GM21423 (cell line): ENCODE measurements around the gene CARD9.

Experiments used
- ATAC-seq: cut with Tn5 transposase; IDR thresholded peaks from one replicate; pipeline ENCODE4 v1.9.1; 2021; ENCODE audit warnings: mild to moderate bottlenecking, moderate library complexity; ENCODE audit not compliant: unreplicated experiment

CARD9 gene

DNA sequence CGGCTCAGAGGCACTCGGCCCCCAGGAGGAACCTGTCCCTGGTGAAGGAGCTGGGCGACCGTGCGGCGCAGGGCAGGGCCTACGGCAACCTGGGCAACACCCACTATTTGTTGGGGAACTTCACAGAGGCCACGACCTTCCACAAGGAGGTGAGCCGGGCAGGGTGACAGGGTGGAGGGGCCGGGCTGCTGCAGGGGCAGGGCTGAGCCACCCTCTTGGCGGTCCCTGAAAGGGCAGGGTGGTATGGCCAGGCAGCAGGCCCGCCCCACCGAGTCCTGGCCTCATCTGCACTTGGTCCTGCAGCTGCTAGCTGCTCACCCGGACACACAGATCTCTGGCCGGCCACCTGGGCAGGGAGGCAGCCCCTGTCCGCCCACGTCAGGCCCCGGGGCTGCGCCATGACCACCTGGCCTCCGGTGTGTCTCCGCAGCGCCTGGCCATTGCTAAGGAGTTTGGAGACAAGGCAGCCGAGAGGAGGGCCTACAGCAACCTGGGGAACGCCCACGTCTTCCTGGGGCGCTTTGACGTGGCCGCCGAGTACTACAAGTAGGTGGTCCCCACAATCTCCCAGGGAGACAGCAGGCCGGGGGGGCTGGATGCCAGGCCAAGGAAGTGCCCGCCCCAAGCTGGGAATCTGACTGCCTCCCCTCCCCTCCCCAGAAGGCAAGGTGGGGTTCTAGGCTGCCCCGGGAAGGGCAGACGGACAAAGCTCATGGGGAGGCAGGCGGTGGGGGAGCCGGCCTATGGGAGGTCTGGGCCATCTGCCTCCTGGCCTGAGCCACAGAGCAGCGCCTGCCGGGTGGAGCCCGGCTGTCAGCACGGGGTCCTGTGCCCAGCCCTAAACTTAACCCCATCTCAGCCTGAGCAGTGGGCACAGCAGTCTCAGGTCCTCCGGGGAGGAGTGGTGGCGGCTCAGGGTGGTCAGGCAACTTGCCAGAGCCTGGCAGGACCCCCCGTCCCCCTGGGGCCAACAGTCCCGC lies 35.8 kb downstream of the CARD9 start:
- ATAC-seq, result no peak

DNA sequence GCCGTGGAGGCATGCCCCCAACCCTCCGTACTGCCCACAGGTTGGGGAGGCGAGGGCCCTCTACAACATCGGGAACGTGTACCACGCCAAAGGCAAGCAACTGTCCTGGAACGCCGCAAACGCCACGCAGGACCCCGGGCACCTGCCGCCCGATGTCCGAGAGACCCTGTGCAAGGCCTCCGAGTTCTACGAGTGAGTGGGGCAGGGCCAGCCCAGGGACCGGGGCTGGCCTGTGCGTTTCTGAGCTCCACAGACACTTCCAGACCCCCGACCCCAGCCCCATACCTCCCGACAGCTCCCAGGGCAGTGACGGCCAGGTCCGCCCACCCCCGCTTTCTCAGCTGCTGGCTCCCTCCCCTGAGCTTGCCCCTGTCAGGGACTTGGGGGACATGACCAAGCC lies 36.6 kb downstream of the CARD9 start:
- ATAC-seq, result no peak

DNA sequence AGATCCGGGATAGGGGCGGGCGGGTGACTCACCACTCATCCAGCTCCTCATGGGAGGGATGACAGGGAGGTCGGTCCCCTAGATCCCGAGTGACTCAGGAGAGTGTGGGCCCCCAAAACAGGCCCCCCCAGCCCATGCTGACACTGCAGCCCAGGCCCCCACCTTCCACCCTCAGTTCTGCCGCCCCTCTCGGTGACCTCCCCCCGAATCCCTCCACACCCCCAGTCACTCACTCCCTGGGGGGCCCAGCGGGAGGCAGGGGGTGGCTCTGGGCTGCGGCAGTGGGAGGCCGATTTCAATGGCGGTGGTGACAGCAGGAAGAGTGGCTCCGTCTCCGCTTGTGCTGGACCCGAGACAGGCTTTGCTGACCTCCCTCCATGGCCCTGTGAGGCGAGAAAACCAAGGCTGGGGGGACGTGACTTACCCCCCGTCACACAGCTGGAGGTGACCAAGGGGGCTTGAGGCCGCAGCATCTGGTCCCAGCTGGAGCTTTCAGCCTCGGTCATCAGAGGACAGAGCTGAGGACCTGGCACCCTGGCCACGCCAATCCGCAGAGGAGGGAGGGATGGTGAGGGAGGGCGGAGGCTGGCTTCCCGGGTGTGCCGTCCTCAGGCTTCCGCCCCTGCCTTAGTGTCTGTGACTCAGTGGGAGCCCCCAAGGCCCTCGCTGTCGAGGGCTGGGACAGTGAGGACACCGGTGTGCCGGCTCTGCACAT lies 37.2 kb downstream of the CARD9 start:
- no peak for ATAC-seq

DNA sequence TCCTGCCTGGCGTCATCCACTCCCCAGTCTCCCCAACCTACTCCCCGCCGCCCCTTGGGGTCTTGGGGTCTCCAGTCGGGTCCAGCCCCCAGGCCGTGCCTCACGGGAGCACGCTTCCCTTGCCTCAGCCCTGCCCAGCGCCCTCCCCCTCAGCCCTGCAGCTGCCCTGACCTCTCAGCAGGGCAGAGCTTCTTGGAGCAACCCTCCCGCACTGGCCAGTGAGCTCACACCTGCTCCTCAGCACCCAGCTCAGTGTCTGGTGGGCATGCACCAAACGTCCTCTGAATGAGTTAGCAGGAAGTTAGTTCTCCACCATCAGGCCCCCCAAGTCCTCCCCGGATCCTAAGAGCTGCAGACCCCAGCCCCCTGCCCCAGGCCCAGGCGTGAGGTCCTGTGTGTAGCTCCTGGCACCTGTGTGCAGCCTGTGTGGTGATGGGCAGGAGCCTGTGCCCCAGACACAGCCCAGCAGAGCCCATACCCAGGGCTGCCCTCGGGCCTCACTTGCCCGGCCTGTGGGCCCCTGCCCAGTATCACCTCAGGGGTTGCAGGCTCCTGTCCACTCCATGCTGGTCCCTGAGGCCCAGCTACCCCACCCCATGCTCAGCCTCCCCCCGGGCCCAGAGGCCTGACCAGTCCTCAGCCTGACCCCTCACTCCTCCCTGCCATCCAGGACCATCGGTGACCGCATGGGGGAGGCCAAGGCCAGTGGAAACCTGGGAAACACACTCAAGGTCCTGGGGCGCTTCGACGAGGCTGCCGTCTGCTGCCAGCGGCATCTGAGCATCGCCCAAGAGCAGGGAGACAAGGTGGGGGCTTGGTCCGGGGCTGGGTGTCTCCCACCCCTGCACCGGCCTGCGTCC lies 37.9 kb downstream of the CARD9 start:
- no peak for ATAC-seq

DNA sequence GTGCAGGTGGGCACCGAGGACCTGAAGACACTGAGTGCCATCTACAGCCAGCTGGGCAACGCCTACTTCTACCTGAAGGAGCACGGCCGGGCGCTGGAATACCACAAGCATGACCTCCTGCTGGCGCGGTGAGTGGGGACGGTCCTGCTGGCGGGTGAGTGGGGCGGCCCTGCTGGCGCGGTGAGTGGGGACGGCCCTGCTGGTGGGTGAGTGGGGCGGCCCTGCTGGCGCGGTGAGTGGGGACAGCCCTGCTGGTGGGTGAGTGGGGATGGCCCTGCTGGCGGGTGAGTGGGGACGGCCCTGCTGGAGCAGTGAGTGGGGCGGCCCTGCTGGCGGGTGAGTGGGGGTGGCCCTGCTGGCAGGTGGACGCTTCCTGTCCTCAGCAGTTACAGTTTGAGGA lies 38.9 kb downstream of the CARD9 start:
- no peak for ATAC-seq

DNA sequence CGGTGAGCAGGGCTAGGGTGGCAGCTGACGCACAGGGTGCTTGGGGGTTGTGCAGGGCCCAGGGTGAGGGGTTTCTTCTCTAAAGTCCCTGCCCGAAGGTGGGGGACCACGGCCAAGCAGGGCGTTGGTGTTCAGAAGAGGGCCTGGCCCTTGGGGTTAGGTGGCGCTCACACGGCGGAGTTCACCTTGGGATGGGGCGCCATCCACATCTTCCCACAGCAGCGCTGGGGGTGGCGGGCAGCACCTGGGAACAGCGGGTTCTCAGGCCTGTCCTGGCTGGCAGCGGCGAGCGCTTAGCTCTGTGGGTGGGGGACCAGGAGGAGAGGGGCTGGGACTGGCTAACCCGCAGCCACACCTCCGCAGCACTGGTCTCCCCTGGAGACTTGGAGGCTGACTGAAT lies 40.0 kb downstream of the CARD9 start:
- ATAC-seq, result no peak

DNA sequence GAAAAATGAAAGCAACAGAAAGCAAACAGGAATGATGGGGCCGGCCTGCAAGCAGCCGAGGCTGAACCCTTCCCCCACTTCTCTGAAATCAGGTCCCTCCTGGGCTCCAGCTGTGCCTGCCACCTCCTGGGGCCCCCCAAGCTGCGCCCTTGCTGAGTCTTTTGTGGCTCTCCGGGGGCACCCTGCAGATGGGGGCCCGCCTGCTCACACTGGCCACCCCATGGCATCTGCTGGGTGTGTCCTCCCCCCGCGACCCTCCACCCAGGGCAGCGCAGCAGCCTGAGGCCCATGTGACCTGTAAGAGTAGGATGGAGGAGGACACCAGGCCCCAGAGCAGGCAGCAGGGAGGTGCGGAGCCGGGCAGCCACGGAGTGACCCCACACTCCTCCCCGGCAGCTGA lies 40.4 kb downstream of the CARD9 start:
- no peak for ATAC-seq

DNA sequence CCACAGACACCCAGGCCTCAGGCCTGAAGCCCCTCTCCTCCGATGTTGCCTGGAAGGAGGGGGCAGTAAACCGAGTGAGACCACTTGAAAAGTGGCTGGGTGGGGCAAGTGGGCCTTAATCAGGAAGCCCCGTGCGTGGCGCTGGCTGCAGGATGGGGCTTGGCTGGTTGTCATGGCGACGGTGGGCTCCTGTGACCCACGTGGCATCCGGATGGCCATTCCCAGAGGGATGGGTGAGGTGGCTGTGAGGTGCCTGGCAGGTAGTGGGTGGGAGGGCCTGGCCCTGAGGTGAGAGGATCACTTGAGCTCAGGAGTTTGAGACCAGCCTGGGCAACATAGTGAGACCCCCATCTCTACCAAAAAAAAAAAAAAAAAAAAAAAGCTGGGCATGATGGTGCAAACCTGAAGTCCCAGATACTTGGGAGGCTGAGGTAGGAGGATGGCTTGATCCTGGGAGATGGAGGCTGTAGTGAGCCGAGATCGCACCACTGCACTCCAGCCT lies 40.9 kb downstream of the CARD9 start:
- no peak for ATAC-seq

DNA sequence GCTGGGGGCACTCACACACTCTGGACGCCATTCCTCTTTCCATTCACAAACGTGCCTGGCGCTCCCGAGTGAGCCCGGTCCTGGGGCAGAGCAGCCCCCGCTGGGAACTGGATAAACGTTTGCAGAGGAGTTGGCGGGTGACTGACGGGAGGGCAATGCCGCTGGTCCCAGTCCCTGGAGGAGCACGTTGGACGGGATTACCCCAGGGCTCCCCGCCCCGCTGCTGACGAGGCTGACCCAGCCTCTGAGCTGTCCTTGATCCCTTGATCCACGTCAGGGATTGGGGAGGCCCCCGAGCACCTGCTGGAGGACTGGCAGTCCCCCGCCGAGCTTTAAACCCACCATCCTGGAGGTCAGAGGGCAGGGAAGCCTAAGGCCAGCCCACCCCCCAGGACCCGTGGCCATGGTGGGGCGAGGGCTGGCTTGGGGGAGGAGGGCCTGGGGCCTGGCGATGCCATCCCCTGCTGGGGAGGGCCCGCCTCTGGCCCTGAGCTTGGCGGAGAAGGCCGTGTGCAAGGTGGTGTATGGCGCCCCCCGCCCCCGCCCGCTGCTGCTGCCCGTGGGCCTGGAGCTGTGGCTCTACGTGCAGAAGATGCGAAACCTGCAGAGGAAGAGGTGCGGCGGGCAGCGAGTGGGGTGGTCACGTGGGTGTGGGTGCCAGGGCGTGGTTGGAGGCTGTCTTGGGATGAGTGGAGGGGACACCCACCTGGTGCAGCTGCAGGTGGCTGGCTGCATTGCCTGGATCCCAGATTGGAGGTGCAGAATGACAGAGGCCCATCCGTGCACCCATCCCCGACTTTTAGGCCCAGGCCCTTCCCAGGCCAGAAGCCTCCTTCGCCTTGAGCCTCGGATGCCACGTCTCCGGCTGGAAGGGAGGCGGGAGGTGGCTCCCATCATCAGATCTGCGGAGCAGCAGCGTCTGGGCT lies 41.6 kb downstream of the CARD9 start:
- ATAC-seq, result no peak

DNA sequence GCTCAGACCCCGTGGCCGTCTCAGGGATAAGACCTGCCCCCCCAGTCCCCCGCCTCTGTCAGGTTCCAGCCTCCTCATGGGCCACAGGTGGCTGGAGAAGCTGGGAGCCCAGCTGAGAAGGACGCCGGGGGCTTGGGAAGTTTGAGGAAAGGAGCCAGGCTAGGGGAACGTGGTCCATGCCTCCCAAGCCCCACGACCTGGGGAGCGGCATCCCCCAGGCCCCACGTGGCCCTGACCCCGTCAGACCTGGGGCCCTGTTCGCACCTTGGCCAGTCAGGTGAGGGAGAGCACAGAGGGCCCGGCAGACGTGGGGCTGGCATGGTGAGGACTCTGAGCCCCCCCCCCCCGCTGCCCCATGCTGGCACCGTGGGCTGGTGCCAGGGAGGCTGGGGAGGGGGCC lies 42.4 kb downstream of the CARD9 start:
- ATAC-seq, result no peak

DNA sequence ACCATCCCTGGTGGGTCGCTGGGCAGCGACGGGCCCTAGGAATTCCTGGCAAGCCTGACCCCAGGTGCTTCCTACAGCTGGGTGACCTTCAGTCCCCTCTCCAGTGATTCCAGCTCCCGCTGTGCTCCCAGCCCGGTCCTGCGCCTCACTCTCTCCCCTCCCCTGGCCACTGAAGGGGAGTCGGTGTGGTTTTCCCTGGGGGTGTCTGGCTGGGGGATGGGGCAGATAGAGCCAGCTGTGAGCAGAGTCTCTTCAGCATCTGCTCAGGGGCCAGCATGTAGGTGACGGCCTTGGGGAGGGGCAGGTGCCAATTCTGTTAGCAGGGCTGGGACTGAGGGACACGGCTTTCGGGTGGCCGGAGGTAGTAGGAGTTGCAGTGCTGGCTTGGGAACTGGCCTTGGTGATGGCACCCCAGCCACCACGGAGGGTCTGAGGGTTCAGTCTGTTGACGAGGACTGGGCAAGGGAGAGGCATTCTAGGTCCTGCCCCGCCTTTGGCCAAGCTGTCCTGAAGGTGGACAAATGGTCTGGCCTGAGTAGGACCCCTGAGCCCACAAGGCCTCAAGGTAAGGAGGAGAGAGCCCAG lies 43.0 kb downstream of the CARD9 start:
- no peak for ATAC-seq

DNA sequence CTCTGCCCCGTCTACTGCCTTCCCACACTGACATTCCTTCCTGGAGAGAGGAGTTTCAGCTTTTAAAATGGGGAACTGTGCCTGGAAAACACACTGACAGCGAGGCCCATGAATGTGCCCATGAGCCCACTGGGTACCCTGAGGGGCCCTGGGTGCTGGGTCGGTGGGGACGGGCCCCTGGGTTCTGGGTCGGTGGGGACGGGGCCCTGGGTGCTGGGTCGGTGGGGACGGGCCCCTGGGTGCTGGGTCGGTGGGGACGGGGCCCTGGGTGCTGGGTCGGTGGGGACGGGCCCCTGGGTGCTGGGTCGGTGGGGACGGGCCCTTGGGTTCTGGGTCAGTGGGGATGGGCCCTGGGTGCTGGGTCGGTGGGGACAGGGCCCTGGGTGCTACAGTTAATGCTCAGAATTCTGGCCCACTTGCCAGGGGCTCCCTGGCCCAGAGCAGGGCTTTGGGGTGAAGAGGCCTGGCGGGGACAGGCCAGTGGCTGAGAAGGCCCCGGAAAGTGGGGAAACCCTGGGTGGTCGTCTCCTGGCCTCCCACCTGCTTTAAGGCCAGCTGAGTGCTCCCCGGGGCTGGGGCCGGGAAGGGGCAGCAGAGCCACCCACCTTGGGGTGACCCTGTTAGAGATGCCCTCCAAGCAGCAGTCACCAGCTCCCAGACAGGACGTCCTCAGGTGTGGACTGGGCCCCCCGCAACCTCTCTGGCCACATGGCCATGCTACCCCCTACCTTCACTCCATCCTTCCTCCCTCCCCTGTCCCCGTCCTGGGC lies 43.6 kb downstream of the CARD9 start:
- ATAC-seq, result no peak

DNA sequence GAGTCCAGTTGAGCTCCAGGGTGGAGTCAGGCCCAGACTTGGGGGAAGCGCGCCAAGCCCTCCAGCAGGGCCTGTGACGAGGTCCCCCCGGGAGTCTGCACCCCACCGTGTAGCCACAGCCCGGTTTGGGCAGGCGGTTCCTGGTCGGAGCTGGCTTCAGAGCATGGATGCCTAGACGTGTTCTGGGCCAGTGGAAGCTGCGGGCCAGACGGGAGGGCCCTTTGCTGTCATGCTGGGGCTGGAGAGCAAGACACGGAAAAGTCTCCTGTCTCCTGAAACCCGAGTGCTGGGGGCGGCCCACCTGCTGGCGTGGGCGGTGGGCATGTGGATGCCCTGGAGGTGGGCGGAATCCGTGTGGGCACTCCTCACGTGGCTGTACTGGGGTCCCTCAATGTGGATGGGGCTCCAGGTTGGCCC lies 44.2 kb downstream of the CARD9 start:
- ATAC-seq, result no peak

DNA sequence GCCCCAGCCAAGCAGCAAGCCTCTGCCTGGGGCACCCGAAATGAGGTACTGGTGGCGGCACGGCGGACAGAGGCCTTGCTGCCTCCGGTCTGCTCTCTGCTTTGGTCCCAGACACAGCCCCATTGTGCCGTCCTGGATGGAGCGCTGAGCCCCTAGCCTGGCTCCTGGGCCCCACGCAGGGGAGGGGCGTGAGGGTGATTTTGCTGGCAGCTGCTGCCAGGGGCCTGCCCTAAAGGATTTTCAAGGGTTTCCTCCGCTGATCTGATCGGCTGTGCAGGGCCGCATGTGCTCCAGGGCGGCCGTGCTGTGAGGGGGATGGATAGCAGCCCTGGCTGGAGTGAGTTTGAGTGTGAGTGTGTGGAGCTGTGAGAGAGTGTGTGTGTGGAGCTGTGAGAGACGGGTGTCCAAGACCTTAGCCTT lies 44.8 kb downstream of the CARD9 start:
- ATAC-seq, result no peak

DNA sequence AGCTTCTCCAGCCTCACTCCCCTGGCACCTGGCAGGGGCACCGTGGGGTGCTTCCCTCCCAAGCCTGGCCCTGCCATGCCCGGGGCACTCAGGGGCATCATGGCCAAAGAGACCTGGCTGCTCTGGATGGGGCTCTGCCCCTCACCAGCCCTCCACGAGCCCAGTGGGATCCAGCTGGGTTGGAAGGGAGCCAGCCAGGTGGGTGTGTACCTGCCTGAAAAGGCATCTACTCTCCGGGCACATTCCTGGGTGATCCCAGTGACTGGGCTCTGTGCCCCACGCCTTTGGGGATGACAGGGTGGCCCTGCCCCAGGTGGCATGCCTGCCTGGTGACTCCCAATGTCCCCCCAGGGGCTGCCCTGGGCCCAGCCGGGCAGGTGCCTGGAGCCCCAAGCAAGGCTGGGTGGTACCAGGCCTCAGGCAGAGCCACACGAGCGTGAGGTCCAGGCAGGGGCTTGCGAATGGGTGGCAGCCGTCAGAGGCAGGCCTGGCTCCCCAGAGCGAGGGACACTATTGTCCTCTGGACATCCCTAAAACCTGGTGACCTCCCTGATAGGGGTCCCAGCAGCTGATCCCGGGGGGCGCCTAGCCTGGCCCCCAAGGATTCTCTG lies 45.4 kb downstream of the CARD9 start:
- no peak for ATAC-seq

DNA sequence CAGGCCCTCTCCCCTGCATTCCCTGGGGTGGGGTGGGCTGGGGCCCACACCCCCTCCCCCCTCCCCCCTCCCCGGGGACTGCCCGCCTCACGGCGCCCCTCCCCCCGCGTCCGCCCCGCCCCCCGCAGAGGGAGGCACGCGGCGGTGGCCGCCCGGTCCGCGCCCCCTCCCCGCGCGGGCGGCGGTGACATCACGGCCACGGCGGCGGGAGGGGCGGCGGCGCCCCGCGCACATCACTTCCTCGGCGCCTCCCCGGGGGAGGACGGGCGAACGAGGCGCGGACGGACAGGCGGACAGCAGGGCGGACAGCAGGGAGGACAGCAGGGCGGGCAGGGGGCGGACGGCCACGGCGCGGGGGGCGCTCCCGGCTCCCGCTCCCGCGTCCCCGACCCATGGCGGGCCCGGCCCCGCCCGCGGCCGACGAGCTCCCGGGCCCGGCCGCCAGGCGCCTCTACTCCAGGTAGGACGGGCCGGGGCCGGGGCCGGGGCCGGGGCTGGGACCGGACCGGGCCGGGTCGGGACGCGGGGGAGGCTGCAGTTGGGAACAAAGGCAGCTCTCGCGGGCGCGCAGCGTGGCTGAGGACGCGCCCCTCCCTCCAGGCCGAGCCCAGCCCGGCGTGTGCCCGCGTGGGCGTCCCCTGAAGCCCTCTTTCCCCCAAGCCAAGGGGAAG lies 46.0 kb downstream of the CARD9 start, which contains the start of gene GPSM1:
TSS of gene GPSM1 (plus strand) at position 236 of the 671 bp plus-strand sequence. CDS start at position 393, 157 bp downstream.
- ATAC-seq, result no peak

DNA sequence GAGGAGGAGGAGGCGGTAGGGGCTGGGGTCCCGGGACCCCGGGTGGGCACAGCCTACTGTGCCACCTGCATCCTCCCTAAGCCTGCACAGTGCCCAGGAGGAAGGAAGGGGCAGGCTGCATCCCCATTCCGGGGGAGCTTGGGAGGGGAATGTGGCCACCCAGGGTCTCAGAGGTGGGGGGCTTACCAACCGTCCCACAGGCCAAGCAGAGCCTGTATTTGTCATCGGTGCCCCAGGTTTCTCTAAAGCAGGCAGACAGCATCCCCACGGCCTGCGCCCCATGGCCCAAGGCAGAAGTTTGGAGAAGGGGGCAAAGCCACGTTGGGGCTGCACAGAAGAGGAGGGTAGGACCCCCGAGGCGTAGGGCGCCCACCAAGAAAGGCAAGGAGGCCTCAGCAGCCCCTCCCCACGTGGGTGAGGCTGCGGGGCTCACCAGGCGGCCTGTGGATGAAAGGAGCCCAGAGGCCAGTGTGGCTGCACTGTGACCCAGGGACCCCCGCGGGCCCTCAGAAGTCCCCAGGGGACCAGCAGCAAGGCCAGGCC lies 46.6 kb downstream of the CARD9 start:
- ATAC-seq, result no peak
